ENCODE measurements around the gene CDK6.

DNA sequence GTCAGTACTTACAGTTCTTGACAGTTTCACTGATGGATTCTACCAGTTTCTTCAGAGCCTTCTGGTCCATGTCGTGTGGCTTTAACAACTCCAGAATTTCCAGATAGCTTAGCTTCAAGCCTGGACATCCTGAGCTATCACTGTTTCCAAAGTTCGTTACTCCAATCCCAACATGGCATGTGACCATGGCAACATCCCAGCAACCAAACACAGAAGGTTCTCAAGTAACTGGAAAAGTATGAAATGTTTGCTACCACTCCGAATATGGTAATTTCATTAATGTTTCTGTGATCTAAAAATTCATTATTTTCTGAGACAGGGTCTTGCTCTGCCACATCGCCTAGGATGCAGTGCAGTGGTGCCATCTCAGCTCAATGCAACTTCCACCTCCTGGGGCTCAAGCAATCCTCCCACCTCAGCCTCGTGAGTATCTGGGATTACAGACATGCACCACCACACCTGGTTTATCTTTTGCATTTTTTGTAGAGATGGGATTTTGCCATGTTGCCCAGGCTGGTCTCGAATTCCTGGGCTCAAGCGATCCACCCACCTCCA lies 278.5 kb downstream of the CDK6 start:
- TF ChIP-seq, protein P1, sequence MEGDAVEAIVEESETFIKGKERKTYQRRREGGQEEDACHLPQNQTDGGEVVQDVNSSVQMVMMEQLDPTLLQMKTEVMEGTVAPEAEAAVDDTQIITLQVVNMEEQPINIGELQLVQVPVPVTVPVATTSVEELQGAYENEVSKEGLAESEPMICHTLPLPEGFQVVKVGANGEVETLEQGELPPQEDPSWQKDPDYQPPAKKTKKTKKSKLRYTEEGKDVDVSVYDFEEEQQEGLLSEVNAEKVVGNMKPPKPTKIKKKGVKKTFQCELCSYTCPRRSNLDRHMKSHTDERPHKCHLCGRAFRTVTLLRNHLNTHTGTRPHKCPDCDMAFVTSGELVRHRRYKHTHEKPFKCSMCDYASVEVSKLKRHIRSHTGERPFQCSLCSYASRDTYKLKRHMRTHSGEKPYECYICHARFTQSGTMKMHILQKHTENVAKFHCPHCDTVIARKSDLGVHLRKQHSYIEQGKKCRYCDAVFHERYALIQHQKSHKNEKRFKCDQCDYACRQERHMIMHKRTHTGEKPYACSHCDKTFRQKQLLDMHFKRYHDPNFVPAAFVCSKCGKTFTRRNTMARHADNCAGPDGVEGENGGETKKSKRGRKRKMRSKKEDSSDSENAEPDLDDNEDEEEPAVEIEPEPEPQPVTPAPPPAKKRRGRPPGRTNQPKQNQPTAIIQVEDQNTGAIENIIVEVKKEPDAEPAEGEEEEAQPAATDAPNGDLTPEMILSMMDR (IDR thresholded peaks at IDR 0.05; ENCODE audit: low read depth, low read length), result no peak
- no peak for TF ChIP-seq POLR2A (IDR thresholded peaks at IDR 0.05; ENCODE audit: extremely low read depth, insufficient read length)

Data from NB4 (cell line).